ENCODE measurements around the gene NDUFA1.
"Not testable (repeated sequence)": the region's sequence is repeated elsewhere in the genome, so short reads cannot be mapped to it uniquely, and the experiment has no call there.

The NDUFA1 gene

DNA sequence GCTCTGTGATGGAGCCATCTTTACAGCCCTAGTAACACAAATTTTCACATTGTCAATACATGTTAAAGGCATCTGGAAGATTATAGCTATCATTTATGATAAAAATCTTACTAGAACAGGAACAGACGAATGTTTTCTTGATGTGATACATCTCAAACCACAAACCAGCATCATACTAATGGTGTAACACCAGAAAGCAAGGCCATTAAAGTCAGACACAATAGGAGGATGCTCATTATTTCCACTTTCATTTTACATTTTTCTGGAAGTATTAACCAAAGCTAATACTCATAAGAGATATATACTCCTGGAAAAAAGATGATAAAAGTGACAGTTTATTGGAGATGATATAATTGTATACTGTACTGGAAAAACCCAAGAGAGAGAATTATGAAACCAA, 29.3 kb downstream of the NDUFA1 start:
- no peak for DNase-seq (ENCODE audit: low spot score)

DNA sequence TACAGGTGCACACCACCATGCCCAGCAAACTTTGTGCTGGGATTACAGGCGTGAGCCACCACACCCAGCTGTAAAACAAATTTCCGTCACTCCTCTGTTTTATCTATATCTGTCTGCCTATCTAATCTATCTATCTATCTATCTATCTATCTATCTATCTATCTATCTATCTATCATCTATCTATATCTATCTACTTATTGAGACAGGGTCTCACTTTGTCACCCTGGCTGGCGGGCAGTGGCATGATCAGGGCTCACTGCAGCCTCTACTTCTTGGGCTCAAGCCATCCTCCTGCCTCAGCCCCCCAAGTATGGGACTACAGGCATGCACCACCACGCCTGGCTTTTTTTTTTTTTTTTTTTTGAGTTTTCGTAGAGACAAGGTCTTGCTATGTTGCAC, 44.7 kb downstream of the NDUFA1 start:
- no peak for DNase-seq (ENCODE audit: low spot score)

DNA sequence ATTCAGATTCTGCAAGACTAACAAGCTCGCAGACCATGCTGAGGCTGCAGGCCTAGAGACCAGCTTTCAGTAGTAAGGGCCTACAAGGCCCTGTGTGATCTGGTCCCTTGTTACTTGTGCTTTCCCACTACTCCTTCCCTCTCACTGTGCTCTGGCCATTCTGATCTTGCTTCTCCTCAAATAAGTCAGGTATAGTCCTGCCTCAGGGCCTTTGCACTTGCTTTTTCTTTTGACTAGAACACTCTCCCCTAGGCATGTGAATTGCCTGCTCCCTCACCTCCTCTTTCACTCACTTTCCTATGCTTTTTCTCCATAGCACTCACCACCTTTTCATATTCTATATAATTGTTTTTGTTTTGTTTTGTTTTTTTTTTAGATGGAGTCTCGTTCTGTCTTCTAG, 46.2 kb downstream of the NDUFA1 start:
- DNase-seq (ENCODE audit: low spot score) = no peak

DNA sequence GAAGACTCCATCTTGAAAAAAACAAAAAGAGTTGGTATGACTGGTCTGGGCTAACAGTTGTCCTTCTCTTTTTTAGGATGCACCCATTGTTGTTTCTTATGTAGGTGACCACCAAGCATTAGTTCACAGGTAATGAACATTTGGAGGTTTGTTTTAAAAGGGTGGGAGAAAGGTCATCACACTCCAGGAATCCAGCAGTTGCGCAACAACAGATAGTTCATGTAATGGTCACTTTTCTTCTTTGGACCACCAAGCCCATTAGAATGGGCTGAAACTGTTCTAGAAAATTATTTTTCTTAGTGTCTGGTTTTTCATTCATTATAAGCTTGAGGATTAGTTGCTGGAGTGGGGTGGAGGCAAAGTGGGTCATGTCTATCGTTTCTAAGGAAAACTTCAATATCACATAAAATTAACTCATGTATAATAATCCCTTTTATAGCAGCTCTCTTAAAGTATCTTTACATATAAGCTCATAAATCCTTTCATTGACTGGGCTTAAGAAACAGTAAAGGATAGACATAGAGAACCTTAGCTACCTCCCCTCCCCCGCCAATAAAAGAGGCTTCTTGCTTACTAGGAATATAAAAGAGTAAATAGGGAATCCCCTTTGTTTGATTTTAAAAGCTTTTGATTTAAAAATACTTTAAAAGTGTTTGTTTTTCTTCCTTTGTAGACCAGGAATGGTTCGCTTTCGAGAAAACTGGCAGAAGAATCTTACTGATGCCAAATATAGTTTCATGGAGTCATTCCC, 48.4 kb downstream of the NDUFA1 start:
- DNase-seq (ENCODE audit: low spot score) = no peak

DNA sequence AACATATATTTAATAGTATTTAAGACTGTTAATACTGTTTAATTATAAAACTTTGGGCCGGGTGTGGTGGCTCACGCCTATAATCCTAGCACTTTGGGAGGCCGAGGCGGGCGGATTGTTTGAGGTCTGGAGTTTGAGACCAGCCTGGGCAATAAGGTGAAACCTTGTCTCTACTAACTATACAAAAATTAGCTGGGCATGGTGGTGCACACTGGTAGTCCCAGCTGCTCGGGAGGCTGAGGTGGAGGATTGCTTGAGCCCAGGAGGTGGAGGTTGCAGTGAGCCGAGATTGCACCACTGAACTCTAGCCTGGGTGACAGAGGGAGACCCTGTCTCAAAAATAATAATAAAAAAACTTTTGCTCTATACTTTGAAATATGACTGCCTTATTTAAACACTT, 50.8 kb downstream of the NDUFA1 start:
- DNase-seq (ENCODE audit: low spot score) = not testable (repeated sequence)

Data from AG20443 (cell line).